Activated gamma-delta T cell treated with Interleukin-2 at 50 U/mL for 16 hours (primary cell): Measurements from ENCODE around the gene DOK7.

Experiments used
- DNase-seq: peaks from one replicate; pipeline ENCODE4 v3.0.0-alpha.2; 2020

DOK7 gene

GRCh38 chr4:3476936-3477749 is 14.0 kb downstream of the DOK7 start:
- no peak for DNase-seq

GRCh38 chr4:3477750-3478430 is 14.8 kb downstream of the DOK7 start:
- DNase-seq, result no peak

DNA sequence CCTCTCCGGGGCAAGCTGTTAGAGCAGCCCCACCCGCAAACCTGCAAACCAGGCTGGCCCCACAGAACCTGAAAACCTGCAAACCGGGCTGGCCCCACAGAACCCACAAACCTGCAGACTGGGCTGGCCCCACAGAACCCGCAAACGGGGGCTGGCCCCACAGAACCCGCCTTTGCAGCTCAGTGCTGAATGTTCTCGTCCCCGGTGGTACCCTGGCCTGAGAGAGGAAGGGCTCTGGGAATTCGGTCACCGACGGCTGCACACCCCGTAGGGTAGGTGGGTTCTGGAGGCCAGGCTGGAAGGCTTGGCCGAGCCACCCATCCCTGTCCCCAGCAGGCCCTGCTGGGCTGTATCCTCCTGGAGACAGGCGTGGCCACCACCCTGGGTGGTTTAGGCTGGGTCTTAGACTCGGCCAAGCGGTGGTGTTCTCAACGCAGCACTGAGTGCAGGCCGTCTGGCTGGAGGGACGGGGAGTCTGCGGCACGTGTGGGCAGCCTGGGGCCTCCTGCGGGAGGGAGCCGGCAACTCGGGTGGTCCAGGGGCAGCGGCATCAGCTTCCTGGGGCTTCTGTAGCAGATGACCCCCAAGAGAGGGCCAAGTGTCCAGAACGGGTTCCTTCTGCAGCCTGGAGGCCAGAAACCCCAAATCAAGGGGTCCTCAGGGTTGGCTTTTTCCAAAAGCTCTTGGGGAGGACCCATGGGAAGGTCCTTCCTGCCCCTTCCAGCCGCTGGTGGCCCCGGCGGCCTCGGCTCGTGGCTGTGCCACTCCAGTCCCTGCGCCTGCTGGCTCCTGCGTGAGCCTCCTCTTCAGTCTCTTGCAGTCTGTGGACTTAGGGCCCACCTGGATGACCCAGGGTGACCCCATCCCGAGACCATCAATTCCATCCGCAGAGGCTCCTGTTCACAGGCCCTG is 15.6 kb downstream of the DOK7 start:
- no peak for DNase-seq

GRCh38 chr4:3479358-3480101 is 16.4 kb downstream of the DOK7 start:
- DNase-seq, result no peak

- DNase-seq, result peak; percentile 70
These were observed 17.5 kb downstream of the DOK7 start for GRCh38 chr4:3480528-3481112.

DNA sequence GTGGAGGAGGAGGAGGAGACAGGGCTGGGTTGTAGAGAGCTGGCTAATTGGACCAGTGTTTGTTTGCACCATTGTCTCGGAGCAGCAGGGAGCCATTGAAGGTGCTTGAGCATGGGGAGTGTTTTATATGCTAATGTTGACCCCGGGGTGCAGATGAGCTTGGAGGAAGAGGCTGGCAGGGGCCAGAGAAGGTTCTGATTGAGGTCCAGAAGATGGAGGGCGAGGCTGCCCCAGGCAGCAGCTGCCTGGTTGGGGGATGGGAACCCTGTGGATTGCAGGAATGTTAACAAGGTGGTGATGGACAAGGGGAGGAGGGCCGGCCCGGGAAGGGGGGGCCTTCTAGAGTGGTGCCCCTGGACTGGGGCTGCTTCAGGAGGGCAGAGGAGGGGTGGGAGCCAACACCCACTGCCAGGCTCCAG is 18.0 kb downstream of the DOK7 start:
- no peak for DNase-seq

GRCh38 chr4:3481783-3482393 is 18.8 kb downstream of the DOK7 start:
- no peak for DNase-seq

DNA sequence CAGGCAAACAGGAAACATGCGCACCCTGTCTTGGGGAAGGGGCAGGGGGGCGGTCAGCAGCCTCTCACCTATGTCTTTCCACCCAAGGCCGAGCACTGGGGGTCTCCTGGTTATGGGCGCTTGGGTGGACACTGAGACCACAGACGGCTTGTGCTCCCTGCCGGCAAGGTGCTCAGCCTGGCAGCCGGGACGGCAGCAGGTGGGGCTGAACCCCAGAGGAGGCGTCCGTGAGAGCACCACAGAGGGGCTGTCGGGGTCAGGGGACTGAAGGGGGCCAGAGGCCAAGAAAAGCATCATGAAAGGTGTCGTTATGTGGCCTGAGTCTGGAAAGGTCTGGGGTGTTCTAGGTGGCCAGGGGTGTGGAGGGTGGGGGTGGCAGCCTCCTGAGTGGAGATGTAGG is 19.6 kb downstream of the DOK7 start:
- no peak for DNase-seq

DNA sequence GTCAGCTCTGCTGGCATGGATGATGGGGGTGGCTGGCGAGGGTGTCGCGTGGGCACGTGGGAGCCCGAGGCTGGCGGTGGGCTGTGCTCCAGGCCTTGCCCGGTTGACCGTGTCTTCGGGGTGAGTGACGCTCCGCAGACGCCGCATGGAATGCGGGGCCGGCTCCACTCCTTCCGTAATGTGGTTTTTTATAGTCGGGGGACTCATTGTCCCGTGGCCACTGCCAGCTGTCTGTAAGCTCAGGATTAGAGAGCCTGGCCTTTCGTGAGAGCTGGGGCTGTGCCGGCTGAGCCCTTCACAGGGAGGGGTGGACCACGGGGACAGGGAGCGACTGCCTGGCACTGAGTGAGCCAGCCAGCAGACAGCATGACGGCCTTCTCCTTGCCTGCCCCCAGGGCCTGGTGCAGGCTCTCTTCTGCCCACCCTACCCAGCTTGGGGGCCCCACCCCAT is 20.4 kb downstream of the DOK7 start:
- no peak for DNase-seq

GRCh38 chr4:3484057-3484973 is 21.2 kb downstream of the DOK7 start:
- DNase-seq, result no peak

DNA sequence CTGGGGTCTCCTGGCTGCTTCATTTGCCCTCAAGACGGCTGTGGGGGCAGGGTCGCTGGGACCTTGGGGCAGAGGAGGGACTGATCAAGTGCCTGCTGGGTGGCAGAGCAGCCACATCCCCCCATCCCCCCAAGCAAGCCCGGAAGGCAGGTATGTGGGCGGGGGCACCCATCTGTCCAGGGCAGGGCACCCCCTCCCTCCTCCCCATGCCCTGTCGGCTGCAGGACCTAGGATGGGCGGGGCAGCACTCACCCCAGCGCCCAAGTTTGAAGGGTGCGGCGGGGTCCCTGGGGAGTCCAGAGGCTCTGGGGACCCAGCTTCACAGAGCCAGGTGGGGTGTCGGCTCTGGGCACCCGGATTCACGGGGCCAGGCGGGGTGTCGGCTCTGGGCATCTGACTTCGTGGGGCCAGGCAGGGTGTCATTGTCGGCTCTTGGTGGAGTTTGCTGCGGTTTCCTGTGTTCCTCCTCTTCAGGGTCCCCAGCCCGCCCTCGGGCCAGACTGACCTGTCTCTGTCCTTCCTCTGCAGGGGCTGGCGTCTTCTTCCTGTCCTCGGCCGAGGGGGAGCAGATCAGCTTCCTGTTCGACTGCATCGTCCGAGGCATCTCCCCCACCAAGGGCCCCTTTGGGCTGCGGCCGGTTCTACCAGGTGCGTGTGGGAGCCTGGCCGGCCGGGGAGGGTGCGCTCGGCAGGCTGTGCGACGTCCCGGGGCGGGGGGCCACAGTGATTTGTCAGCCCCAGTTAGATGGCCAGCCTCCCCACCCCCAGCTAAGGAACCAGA is 22.1 kb downstream of the DOK7 start:
- no peak for DNase-seq

GRCh38 chr4:3485886-3486540 is 22.9 kb downstream of the DOK7 start:
- no peak for DNase-seq

DNA sequence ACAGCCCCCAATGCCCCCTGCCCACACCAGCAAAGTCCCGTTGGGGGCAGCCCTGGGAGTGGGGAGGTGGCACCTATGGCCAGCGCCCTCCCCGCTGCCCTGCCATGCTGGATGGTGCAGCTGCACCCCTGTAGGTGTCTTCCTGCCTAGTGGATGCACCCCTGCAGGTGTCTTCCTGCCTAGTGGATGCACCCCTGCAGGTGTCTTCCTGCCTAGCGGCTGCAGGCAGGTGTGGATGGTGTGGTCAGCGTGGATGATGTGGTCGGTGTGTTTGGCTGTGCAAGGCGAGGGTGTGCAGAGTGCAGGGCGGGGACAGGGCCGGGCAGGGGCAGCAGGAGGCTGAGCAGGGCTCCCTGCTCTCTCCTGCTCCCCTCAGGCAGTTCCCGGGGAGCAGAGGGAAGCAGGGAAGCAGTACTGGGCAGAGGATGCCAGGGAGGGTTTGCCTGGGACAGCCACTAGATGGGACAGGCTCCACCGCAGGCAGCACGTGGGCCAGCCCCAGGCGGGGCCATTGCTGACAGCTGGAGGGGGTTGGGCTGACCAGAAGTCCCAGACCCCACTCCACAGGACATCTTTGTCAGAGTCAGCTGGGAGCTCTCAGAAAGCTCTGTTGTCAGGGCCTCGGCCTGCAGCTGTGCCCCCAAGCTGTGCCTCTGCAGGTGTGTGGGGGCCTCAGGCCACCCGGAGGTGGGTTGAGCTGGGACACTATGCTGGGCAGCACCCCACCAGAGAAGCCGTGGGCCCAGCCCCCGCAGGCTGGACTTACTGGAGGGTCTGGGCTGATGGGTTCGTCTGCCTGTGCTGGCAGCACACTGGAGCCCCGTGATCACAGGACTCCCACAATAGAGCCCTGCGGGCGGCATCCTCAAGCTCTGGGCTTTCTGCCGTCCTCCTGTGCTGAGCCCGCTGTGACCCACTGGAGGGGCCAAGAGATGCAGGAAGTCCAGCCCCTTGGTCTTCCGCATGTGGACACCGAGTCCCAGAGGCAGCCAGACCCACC is 23.7 kb downstream of the DOK7 start:
- no peak for DNase-seq

DNA sequence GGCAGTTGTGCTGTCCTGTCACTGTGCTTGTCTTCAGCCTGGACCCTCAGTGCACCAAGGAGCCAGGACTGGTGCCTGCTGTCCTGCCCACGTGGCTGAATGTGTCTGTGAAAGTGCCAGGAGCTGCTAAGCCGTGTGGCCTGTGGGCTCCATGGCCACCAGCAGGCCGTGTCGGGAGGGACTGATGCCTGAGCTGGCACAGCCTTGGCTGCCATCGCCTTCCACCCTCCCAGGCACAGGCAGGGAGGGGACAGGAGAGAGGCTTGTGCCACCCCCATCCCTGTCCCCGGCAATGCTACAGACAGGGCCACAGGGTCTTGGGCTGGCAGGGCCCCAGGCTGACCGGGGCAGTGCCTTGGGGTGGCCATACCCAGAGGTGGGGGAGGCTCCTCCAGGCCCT is 24.8 kb downstream of the DOK7 start:
- no peak for DNase-seq

DNA sequence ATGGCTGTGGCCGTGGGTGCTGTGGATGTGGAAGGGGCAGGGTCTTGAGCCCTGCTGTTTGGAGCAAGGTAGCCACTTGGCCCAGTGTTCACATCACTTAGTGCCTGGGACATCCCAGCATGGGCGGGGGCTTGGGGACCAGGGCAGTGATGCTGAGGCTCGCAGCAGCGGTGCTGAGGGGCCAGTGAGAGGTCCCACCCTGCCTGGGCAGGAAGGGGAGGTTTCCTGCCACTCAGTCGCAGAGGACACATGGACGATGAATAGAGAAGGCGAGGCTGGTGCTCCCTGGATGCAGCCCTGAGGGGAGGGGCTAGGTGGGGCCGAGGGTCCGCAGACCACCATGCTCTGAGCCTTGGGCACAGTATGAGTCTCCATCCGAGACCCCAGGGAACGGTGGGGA is 25.7 kb downstream of the DOK7 start:
- no peak for DNase-seq

- DNase-seq, result no peak
These were observed 26.4 kb downstream of the DOK7 start for GRCh38 chr4:3489451-3489962.

GRCh38 chr4:3491681-3492405 is 28.7 kb downstream of the DOK7 start:
- DNase-seq, result no peak
